GM21526 (cell line): ENCODE data around the gene ERV3-1.
"Not testable (repeated sequence)": the region's sequence is repeated elsewhere in the genome, so short reads cannot be mapped to it uniquely, and the experiment has no call there.

ENCODE experiments used
- ATAC-seq: cut with Tn5 transposase; IDR thresholded peaks from one replicate; pipeline ENCODE4 v1.9.1; 2021; ENCODE audit warnings: moderate library complexity; ENCODE audit not compliant: unreplicated experiment, low FRiP score

The ERV3-1 gene

GRCh38 chr7:65006094-65006992 lies at the start of gene ERV3-1:
Gene ERV3-1 (minus strand): TSS chr7:65006687. CDS start chr7:64993026, 13,661 bp downstream.
- peak; percentile 100 for ATAC-seq

- ATAC-seq: not testable (repeated sequence)
These were observed 49.3 kb upstream of the ERV3-1 start for GRCh38 chr7:65055786-65056185.

GRCh38 chr7:65054466-65054994 lies 48.0 kb upstream of the ERV3-1 start:
- not testable (repeated sequence) for ATAC-seq

- ATAC-seq: not testable (repeated sequence)
These were observed 45.2 kb upstream of the ERV3-1 start for GRCh38 chr7:65051654-65052053.

- ATAC-seq: not testable (repeated sequence)
These were observed 44.7 kb upstream of the ERV3-1 start for GRCh38 chr7:65051139-65051538.

- ATAC-seq: not testable (repeated sequence)
These were observed 39.8 kb upstream of the ERV3-1 start for GRCh38 chr7:65046329-65046728.

GRCh38 chr7:65045589-65045988 lies 39.1 kb upstream of the ERV3-1 start:
- not testable (repeated sequence) for ATAC-seq

GRCh38 chr7:65038767-65039166 lies 32.3 kb upstream of the ERV3-1 start:
- ATAC-seq: peak; percentile 22

- ATAC-seq: peak; percentile 79
These were observed 31.5 kb upstream of the ERV3-1 start for GRCh38 chr7:65037740-65038688.

GRCh38 chr7:65036526-65036925 lies 30.0 kb upstream of the ERV3-1 start:
- ATAC-seq: not testable (repeated sequence)

- not testable (repeated sequence) for ATAC-seq
These were observed 29.0 kb upstream of the ERV3-1 start for GRCh38 chr7:65035469-65035868.

- ATAC-seq: not testable (repeated sequence)
These were observed 27.8 kb upstream of the ERV3-1 start for GRCh38 chr7:65034120-65034782.

- not testable (repeated sequence) for ATAC-seq
These were observed 26.9 kb upstream of the ERV3-1 start for GRCh38 chr7:65033391-65033790.

- ATAC-seq: not testable (repeated sequence)
These were observed 18.5 kb upstream of the ERV3-1 start for GRCh38 chr7:65025023-65025422.

GRCh38 chr7:65020978-65021377 lies 14.5 kb upstream of the ERV3-1 start:
- not testable (repeated sequence) for ATAC-seq

GRCh38 chr7:65009881-65010280 lies 3.4 kb upstream of the ERV3-1 start:
- not testable (repeated sequence) for ATAC-seq

GRCh38 chr7:65009394-65009793 lies 2.9 kb upstream of the ERV3-1 start:
- ATAC-seq: not testable (repeated sequence)

GRCh38 chr7:65007036-65007435 lies 549 bp upstream of the ERV3-1 start:
- ATAC-seq: not testable (repeated sequence)

- ATAC-seq: no peak
These were observed 1.9 kb downstream of the ERV3-1 start for GRCh38 chr7:65004575-65004974.

- ATAC-seq: no peak
These were observed 3.4 kb downstream of the ERV3-1 start for GRCh38 chr7:65002972-65003585.
